Activated T-cell treated with anti-CD3 and anti-CD28 coated beads, Interleukin-2, amount 50 U/mL, for 4 hours (primary cell): ENCODE measurements around the gene LMTK2. TPM values are rescaled to one million over a fixed set of nuclear protein-coding genes. Genes with fewer than 3 reads are reported as not detected.
A peak's percentile ranks its signal among the peaks of the same experiment; 100 is the strongest.
"Not testable (repeated sequence)": the region's sequence is repeated elsewhere in the genome, so short reads cannot be mapped to it uniquely, and the experiment has no call there.

Experiments
- ATAC-seq, 2 donors: fragments of 200-7000 bp; cut with Tn5 transposase; one replicate each; pipeline ENCODE4 v1.10.0; 2021
- DNase-seq: peaks from one replicate; pipeline ENCODE4 v3.0.0-alpha.2; 2020
- H3K27me3 Mint-ChIP-seq: one replicate; pipeline ENCODE4 v1.8.0; 2021; ENCODE audit warnings: low read depth, mixed read lengths
- H3K36me3 Mint-ChIP-seq: one replicate; pipeline ENCODE4 v1.8.0; 2022; ENCODE audit warnings: mixed read lengths; ENCODE audit not compliant: insufficient read depth
- H3K4me1 Mint-ChIP-seq: one replicate; pipeline ENCODE4 v1.8.0; 2021; ENCODE audit warnings: low read depth, mixed read lengths
- H3K4me3 Mint-ChIP-seq: one replicate; pipeline ENCODE4 v1.8.0; 2021; ENCODE audit warnings: mild to moderate bottlenecking, moderate library complexity, mixed read lengths
- H3K9me3 Mint-ChIP-seq: one replicate; pipeline ENCODE4 v1.8.0; 2021; ENCODE audit warnings: mixed read lengths
- total RNA-seq, 3 donors: library from RNA; stranded (reverse); gene quantifications; one replicate each; pipeline ENCODE4 v1.2.1, GENCODE V29; 2021

Gene LMTK2
- total RNA-seq, 3 donors from 2014 or later = 18.5 to 23.2 (median 18.6) TPM

DNA sequence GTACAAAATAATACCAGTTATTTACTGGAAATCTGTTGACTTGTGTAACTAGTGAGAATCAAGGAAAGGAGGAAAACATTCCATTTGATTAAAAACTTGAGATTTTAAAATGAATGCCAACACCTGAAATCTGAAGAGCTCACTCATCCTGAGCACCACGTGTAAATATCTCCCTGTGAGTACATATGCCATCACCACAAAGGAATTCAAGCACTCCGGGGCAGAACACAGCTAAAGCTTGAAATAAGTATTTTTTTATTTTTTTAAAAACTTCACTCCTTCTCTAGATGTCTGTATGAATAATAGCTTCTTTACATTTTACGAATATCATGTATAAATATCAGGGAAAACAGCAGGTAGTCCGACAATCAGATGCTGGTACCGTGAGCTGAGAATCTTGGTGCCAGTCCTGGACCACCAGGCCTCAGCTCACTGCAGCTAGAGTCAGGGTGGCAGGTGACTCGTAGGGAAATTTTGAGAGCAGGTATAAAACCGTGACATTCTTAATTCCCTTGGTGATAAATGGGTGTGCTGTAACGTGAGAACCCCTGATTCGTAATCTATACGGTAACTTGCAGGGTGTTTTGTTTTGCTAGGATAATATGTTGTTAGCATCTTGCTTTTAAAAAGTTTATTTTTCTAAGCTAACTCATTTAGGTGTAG lies 12.7 kb downstream of the LMTK2 start:
- no peak for ATAC-seq
- Mint-ChIP-seq H3K4me1 (peaks cover 13% of the 10 kb centered on the region), H3K36me3 (peaks cover 8% of the 10 kb centered on the region), H3K4me3 (no peak overlapping the region), H3K9me3 (no peaks in the 10 kb centered on the region), H3K27me3 (no peaks in the 10 kb centered on the region)
- no peak for DNase-seq

DNA sequence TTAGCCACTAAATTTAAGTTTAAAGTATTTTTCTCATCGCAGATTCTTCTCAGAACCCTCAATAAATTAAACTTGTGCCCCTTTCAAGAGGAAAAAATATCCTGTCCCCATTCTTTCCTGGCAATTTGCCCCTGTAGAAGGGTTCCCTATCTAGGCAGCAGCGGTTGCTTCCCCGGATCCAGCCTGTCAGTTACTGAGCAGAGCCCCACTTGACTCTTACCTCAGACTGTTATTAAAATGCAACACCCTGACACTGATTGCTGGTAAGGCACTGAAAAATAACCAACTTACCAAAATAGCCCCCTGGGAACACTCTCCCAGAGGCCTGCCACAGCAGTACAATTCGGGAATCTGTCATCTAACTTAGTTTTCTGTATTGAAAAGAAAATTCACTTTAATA lies 13.9 kb downstream of the LMTK2 start:
- H3K4me3 Mint-ChIP-seq = no peak overlapping the region
- no peaks in the 10 kb centered on the region for H3K9me3 Mint-ChIP-seq
- H3K36me3 Mint-ChIP-seq = peaks cover 7% of the 10 kb centered on the region
- H3K27me3 Mint-ChIP-seq = no peaks in the 10 kb centered on the region
- no peak for DNase-seq
- ATAC-seq = no peak
- peaks cover 10% of the 10 kb centered on the region for H3K4me1 Mint-ChIP-seq

DNA sequence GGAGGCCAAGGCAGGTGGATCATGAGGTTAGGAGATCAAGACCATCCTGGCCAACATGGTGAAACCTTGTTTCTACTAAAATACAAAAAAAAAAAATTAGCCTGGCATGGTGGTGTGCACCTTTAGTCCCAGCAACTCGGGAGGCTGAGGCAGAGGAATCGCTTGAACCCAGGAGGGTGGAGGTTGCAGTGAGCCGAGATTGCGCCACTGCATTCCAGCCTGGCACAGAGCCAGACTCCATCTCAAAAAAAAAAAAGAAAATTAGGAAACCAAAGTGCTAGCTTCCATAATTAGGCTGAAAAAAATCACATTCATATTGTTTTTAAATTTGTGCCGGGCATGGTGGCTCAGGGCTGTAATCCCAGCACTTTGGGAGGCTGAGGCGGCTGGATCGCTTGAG lies 14.7 kb downstream of the LMTK2 start:
- H3K4me3 Mint-ChIP-seq, H3K9me3 Mint-ChIP-seq, H3K27me3 Mint-ChIP-seq, H3K36me3 Mint-ChIP-seq, ATAC-seq, H3K4me1 Mint-ChIP-seq, DNase-seq: not testable (repeated sequence)

DNA sequence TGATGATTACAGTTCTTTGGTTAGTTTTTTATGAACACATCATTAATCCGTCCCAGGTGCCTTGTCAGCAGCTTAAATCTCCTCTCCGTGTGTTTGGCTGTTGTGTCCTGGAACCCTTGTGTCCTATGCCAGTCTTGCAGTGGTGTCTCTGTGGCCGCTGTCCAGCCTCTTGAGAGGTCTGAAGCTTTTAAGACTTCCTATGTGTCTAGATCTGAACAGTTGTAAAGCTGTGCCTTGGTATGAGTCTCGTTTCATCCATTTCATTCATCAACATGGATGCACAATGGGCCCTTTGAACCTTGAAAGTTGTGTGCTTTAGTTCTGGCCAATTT lies 16.7 kb downstream of the LMTK2 start:
- Mint-ChIP-seq H3K27me3 (no peaks in the 10 kb centered on the region), H3K36me3 (peaks cover 7% of the 10 kb centered on the region), H3K4me1 (peaks cover 7% of the 10 kb centered on the region), H3K4me3 (no peak overlapping the region), H3K9me3 (no peaks in the 10 kb centered on the region)
- no peak for DNase-seq
- no peak for ATAC-seq

DNA sequence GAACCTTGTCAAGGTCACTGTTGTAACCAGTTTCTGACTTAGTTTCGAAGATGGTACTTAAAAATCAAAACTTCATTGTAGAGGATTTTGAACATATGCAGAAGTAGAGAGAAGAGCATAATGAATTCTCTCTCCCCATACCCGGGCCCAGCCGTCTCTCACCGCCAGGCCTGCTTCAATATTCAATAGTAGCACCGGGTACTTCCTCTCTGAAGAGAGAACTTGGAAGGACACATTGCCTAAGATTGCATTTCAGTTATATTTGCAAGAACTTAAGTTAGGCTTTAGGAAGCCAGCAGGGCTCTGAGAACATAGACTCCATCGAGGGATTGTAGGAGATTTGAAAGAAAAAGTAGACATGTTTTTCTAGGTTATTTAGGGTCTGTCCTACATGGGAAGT lies 19.1 kb downstream of the LMTK2 start:
- Mint-ChIP-seq H3K27me3 (no peaks in the 10 kb centered on the region), H3K9me3 (no peaks in the 10 kb centered on the region), H3K36me3 (peaks cover 2% of the 10 kb centered on the region), H3K4me1 (peaks cover 19% of the 10 kb centered on the region), H3K4me3 (no peak overlapping the region)
- no peak for ATAC-seq
- no peak for DNase-seq

DNA sequence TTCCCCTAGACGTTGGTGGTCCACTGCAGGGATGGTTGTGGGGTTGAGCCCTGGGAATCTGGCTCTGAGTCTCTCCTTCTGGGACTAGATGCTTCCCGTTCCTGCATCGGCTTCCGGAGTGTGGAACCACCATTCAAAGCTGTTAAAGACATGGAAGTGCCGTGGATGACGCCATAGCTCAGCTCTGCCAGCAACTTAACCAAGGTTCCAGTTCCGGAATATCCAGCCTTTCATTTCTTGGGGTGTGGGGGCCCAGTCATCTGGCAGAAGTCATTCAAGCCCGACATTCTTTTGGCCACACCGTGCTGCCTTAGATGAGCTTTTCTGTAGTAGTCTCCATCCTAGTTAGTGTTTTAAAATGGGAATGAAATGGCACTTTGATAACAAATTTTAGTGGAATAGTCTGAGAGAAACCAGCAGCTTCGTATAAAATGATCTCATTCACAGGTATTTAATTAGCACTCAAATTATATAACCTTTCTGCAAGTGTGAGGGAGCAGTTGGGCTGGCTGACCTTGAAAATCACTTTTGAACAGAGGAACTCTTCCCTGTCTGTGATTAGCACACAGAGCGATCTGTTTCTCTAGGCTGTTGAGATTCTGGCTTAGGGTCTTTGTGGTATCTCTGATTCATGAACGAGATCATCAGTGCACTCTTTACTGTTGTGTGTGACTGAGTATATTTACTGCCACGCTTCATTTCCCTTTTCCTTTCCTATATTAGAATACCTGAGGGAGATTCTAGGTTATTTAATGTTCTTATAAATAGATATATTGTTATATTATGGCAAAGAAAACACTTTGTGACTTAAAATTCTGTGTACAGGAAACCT lies 19.9 kb downstream of the LMTK2 start:
- ATAC-seq = no peak
- H3K4me1 Mint-ChIP-seq = peaks cover 27% of the 10 kb centered on the region

DNA sequence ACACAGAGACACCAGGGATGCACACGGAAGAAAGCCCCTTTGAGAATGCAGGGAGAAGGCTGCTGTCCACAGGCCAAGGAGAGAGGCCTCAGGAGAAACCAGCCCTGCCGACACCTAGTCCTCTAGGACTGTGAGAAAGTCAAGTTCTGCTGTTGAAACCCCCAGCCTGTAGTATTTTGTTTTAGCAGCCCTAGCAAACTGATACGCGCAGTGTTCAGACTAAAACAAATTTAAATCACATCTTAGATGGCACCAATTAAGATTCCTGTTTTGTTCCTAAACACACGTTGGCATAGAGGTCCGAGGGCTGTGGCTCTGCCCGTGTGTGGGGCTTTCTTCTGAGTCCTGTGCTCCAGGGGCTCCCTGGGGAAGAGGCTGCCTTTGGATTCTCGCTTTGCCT lies 21.7 kb downstream of the LMTK2 start:
- Mint-ChIP-seq H3K9me3 (no peaks in the 10 kb centered on the region), H3K27me3 (no peaks in the 10 kb centered on the region), H3K4me3 (no peak overlapping the region), H3K4me1 (peaks cover 45% of the 10 kb centered on the region), H3K36me3 (peaks cover 2% of the 10 kb centered on the region)
- ATAC-seq (no peak), DNase-seq (no peak)

More for the DNA sequence above, 19.9 kb downstream of the LMTK2 start:
- Mint-ChIP-seq H3K9me3 (no peaks in the 10 kb centered on the region), H3K36me3 (peaks cover 2% of the 10 kb centered on the region), H3K4me3 (no peak overlapping the region), H3K27me3 (no peaks in the 10 kb centered on the region)
- DNase-seq = no peak

DNA sequence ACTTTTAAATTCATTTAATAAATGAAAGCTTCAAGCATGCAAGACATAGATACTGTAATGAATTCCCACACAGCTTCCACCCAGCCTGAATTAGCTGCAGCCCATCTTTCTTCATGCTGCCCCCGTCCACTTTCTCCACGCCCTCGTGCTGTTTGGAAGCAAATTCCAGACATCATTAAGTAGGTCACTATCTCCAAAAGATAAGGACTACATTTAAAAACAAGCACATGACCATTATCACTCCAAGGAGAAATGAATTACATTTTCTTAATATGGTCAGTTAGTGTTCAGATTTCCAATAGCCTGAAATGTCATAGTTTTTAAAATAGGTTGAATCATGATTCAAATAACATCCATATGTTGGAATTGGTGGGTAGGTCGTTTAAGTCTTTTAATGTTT lies 24.3 kb downstream of the LMTK2 start:
- no peak overlapping the region for H3K4me3 Mint-ChIP-seq
- no peaks in the 10 kb centered on the region for H3K36me3 Mint-ChIP-seq
- no peak for ATAC-seq
- peaks cover 57% of the 10 kb centered on the region for H3K4me1 Mint-ChIP-seq
- no peaks in the 10 kb centered on the region for H3K27me3 Mint-ChIP-seq
- no peak for DNase-seq
- no peaks in the 10 kb centered on the region for H3K9me3 Mint-ChIP-seq

DNA sequence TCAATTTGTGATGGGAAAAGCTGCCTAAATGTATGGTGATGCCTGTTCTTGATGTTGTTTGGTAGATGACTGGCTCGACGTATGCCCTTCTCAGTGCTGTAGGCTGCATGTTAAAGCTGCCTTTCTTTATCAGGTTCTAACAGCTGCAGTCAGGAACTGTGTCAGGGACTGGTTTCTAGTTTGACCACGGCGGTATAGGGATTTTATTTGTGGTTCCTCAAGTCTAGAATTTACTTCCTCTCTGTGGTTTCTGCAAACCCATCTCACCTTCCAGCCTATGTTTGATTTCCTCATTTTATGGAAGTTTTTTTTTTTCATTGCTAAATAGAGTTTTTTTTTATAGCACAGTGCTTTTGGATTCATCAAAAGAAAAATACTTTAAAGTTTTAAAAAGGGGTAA lies 26.5 kb downstream of the LMTK2 start:
- Mint-ChIP-seq H3K4me1 (peaks cover 54% of the 10 kb centered on the region), H3K27me3 (no peaks in the 10 kb centered on the region), H3K9me3 (no peaks in the 10 kb centered on the region), H3K4me3 (no peak overlapping the region), H3K36me3 (peaks cover 7% of the 10 kb centered on the region)
- ATAC-seq (peak; percentile 24 to 33), DNase-seq (no peak)

DNA sequence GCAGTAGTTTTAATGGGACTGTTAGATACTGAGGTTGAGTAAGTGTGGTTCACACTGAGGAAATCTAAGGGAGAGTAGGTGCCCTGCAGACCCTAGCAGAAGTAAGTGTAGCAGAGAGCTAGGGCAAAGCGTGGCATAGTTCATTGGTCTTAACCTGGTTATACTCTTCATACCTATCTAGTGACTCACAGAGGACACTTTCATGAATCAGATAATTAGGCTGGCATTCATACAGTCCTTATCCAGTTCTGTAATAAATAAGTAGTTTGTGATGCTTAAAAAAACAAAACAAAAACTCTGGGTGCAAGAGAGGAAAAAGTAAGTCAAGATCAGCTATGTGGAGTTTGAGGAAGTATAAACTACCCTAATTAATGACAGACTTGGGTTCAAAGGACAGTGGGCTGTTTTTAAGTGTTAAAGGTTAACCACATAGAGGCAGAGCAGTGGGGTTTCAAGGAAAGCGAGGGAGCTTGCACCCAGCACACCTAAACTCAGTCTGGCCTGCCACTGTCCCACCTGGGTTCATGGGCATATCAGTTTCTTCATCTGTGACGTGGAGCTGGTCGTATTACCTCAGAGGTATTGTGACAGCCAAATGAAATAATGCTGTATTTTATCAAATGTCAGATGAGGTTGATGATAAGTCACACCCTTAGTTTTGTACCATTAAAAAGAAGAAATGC lies 27.1 kb downstream of the LMTK2 start:
- H3K27me3 Mint-ChIP-seq = no peaks in the 10 kb centered on the region
- ATAC-seq = no peak
- no peak for DNase-seq
- no peaks in the 10 kb centered on the region for H3K9me3 Mint-ChIP-seq
- H3K4me1 Mint-ChIP-seq = peaks cover 54% of the 10 kb centered on the region
- H3K36me3 Mint-ChIP-seq = peaks cover 7% of the 10 kb centered on the region
- H3K4me3 Mint-ChIP-seq = no peak overlapping the region

DNA sequence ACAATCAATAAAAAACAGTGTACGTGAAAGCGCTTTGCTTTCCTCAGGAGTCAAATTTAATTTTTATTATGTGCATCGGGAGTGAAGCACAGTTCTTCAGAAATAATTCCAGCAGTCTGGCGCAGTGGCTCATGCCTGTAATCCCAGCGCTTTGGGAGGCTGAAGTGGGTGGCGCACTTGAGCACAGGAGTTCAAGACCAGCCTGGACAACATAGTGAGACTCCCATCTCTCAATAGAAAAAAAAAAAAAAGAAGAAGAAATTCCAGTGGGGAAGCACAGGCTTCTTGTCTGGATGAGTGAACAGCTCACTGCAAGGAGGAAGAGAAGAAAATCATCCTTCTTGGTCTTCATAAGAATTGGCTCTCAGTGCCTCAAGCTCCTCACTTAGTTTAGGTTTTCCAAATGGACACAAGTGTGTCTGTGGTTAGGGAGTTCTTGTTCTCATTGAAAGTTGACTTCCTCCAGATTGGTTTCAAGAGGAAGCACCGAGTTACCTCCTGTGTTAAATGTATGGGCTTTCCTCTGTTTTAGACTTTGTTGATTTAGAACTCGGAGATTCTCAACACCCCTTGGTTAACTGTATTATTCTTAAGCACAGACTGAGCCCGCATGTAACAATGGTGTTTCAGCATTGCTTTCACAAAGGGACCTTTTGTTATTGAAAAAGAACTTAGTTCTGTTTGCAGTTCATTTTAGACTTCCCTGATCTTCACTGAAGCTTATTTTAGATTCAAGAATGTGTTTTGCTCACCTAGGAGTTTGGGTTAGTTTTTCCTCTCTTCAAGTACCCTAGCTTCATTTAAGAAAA lies 28.0 kb downstream of the LMTK2 start:
- no peak for DNase-seq
- no peaks in the 10 kb centered on the region for H3K9me3 Mint-ChIP-seq
- peaks cover 10% of the 10 kb centered on the region for H3K36me3 Mint-ChIP-seq
- H3K4me1 Mint-ChIP-seq = peaks cover 50% of the 10 kb centered on the region
- no peaks in the 10 kb centered on the region for H3K27me3 Mint-ChIP-seq
- ATAC-seq = no peak
- no peak overlapping the region for H3K4me3 Mint-ChIP-seq

DNA sequence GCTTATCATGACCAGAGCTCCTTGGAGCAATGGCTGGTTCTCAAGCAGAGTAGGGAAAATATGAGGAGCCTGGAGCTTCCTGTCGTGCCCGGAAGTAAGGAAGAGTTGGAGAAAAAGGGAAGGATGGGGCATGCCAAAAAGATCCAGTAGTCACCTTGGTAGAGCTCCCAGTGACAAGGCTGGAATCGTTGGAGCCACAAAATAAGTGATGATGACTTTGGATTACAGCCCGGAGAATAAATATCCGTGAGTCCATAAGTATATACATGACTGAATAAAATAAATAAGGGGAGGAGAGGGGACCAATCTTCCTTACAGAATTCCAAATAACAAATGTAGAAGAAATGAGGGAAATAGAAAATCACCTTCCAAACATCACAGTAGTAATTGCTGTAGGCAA lies 29.3 kb downstream of the LMTK2 start:
- Mint-ChIP-seq H3K27me3 (no peaks in the 10 kb centered on the region), H3K4me1 (peaks cover 37% of the 10 kb centered on the region)
- no peak for ATAC-seq

DNA sequence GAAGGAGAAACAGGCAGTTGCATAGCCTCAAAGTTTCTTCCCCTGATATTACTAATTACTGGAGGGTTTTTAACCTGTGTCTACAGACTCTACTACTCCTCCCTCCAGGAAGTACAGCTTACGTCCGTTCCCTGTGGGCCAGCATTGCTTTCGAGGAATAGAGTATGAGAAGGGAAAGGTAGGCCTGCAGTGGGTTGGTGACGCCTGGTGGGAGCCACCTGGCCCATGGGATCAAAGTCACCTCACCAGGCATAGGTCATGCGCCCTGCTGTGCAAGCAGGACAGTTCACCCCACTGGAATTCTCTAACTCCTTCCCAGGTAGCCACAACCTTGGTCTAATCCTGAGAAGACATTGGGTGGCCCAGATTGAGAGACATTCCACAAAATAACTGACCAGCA lies 29.8 kb downstream of the LMTK2 start:
- H3K4me3 Mint-ChIP-seq = no peak overlapping the region
- ATAC-seq (no peak), DNase-seq (no peak)
- no peaks in the 10 kb centered on the region for H3K9me3 Mint-ChIP-seq
- H3K27me3 Mint-ChIP-seq = no peaks in the 10 kb centered on the region
- peaks cover 16% of the 10 kb centered on the region for H3K36me3 Mint-ChIP-seq
- peaks cover 32% of the 10 kb centered on the region for H3K4me1 Mint-ChIP-seq

More for the DNA sequence above, 29.3 kb downstream of the LMTK2 start:
- peaks cover 12% of the 10 kb centered on the region for H3K36me3 Mint-ChIP-seq
- H3K4me3 Mint-ChIP-seq = no peak overlapping the region
- H3K9me3 Mint-ChIP-seq = no peaks in the 10 kb centered on the region
- DNase-seq = no peak

DNA sequence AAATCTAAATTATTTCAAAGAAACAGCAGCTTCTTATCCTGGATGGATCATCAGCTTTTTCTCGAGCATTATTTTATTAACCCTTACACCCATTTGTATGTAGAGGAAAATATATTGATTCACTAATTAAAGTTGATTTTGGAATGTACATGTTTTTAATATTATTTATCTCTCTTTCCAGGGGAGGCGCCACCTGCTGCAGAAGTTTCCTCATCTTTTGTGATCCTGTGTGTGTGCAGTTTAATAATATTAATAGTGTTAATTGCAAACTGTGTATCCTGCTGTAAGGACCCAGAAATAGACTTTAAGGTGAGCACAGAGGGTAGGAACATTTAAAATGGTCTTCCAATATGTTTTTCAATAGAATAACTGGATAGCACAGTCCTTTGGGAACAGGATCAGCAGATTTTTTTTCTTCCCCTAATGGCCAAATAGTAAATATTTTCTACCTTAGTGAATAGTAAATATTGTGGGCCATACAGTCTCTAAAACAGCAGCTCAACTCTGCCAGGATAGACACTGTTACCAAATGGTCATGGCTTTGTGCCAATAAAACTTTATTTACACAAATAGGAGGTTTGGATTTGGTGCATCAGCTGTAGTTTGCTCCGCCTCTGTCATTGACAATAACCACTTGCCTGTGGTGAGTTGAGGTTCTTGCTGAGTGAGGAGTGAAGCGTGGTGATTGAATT lies 30.6 kb downstream of the LMTK2 start:
- H3K27me3 Mint-ChIP-seq = no peaks in the 10 kb centered on the region
- ATAC-seq (no peak), DNase-seq (no peak)
- H3K9me3 Mint-ChIP-seq = no peaks in the 10 kb centered on the region
- no peak overlapping the region for H3K4me3 Mint-ChIP-seq
- H3K4me1 Mint-ChIP-seq = peaks cover 24% of the 10 kb centered on the region
- H3K36me3 Mint-ChIP-seq = peaks cover 22% of the 10 kb centered on the region
